H9 (cell line): ENCODE results near the gene HSPB2. TPM values are rescaled to one million over a fixed set of nuclear protein-coding genes. Genes with fewer than 3 reads are reported as not detected.

ENCODE experiments used
- DNase-seq: peaks from one replicate; pipeline ENCODE4 v3.0.0-alpha.2; 2017
- H2AFZ ChIP-seq: one replicate; pipeline ENCODE4 v1.6.1; 2013; ENCODE audit warnings: mild to moderate bottlenecking, low read length, control low read depth, moderate library complexity
- H2AK5ac ChIP-seq: 2 replicates; pipeline ENCODE4 v1.6.1; 2013; ENCODE audit warnings: low read length, control low read depth, mixed read lengths; ENCODE audit not compliant: insufficient read length
- H2BK120ac ChIP-seq: one replicate; pipeline ENCODE4 v1.6.1; 2013; ENCODE audit warnings: low read depth, mild to moderate bottlenecking, low read length, control low read depth, inconsistent platforms; ENCODE audit not compliant: poor library complexity, severe bottlenecking
- H2BK12ac ChIP-seq: 2 replicates; pipeline ENCODE4 v1.6.1; 2013; ENCODE audit warnings: low read length, control low read depth, mixed read lengths, low read depth; ENCODE audit not compliant: insufficient read length
- H2BK15ac ChIP-seq: 2 replicates; pipeline ENCODE4 v1.6.1; 2013; ENCODE audit warnings: low read depth, low read length, control low read depth
- H2BK20ac ChIP-seq: one replicate; pipeline ENCODE4 v1.6.1; 2013; ENCODE audit warnings: low read depth, mild to moderate bottlenecking, low read length, control low read depth, inconsistent platforms; ENCODE audit not compliant: poor library complexity, severe bottlenecking
- H2BK5ac ChIP-seq: 2 replicates; pipeline ENCODE4 v1.6.1; 2013; ENCODE audit warnings: low read length, control low read depth, mixed read lengths; ENCODE audit not compliant: insufficient read length
- H3K14ac ChIP-seq: 2 replicates; pipeline ENCODE4 v1.6.1; 2013; ENCODE audit warnings: low read length, control low read depth; ENCODE audit not compliant: insufficient read depth
- H3K18ac ChIP-seq: 2 replicates; pipeline ENCODE4 v1.6.1; 2013; ENCODE audit warnings: low read depth, mild to moderate bottlenecking, mixed read lengths, low read length, control low read depth; ENCODE audit not compliant: insufficient read length
- H3K23ac ChIP-seq: 2 replicates; pipeline ENCODE4 v1.6.1; 2013; ENCODE audit warnings: low read length, control low read depth, mixed read lengths, low read depth; ENCODE audit not compliant: insufficient read length
- H3K23me2 ChIP-seq: 2 replicates; pipeline ENCODE4 v1.6.1; 2013; ENCODE audit warnings: low read depth, mild to moderate bottlenecking, mixed read lengths, low read length, control low read depth; ENCODE audit not compliant: insufficient read length, poor library complexity, severe bottlenecking
- H3K27ac ChIP-seq: 2 replicates; pipeline ENCODE4 v1.5.1; 2013; ENCODE audit warnings: low read length, control low read depth, mixed read lengths, low read depth; ENCODE audit not compliant: insufficient read length
- H3K27me3 ChIP-seq: 2 replicates; pipeline ENCODE4 v1.6.1; 2013; ENCODE audit warnings: low read length, control low read depth, inconsistent platforms; ENCODE audit not compliant: insufficient read depth
- H3K4ac ChIP-seq: 2 replicates; pipeline ENCODE4 v1.6.1; 2013; ENCODE audit warnings: low read depth, mild to moderate bottlenecking, control low read depth, inconsistent platforms, low read length, moderate library complexity
- H3K4me1 ChIP-seq: 2 replicates; pipeline ENCODE4 v1.6.1; 2013; ENCODE audit warnings: low read length, control low read depth, inconsistent platforms; ENCODE audit not compliant: insufficient read depth
- H3K4me2 ChIP-seq: 2 replicates; pipeline ENCODE4 v1.6.1; 2013; ENCODE audit warnings: low read length, control low read depth, mixed read lengths; ENCODE audit not compliant: insufficient read length, insufficient read depth
- H3K56ac ChIP-seq: 2 replicates; pipeline ENCODE4 v1.6.1; 2013; ENCODE audit warnings: low read depth, mild to moderate bottlenecking, mixed read lengths, low read length, control low read depth; ENCODE audit not compliant: insufficient read length
- H3K79me1 ChIP-seq: 2 replicates; pipeline ENCODE4 v1.6.1; 2013; ENCODE audit warnings: low read depth, mild to moderate bottlenecking, moderate library complexity, low read length, control low read depth, inconsistent platforms; ENCODE audit not compliant: insufficient read depth, poor library complexity, severe bottlenecking
- H3K79me2 ChIP-seq: 2 replicates; pipeline ENCODE4 v1.6.1; 2013; ENCODE audit warnings: low read length, control low read depth, inconsistent platforms; ENCODE audit not compliant: insufficient read depth
- H3K9ac ChIP-seq: 2 replicates; pipeline ENCODE4 v1.6.1; 2013; ENCODE audit warnings: low read length, control low read depth, mixed read lengths; ENCODE audit not compliant: insufficient read length; ENCODE audit errors: extremely low read depth
- H3K9me3 ChIP-seq: one replicate; pipeline ENCODE4 v1.6.1; 2013; ENCODE audit warnings: low read depth, low read length, inconsistent platforms; ENCODE audit not compliant: control insufficient read depth
- H3T11ph ChIP-seq: one replicate; pipeline ENCODE4 v1.6.1; 2013; ENCODE audit warnings: mild to moderate bottlenecking, low read length, control low read depth, inconsistent platforms
- H4K20me1 ChIP-seq: one replicate; pipeline ENCODE4 v1.6.1; 2013; ENCODE audit not compliant: control insufficient read depth, insufficient read length, insufficient read depth
- H4K5ac ChIP-seq: 2 replicates; pipeline ENCODE4 v1.6.1; 2013; ENCODE audit warnings: low read depth, mild to moderate bottlenecking, mixed read lengths, low read length, control low read depth; ENCODE audit not compliant: insufficient read length
- H4K8ac ChIP-seq: replicated peaks from 2 replicates; pipeline ENCODE4 v1.6.1; 2013; ENCODE audit warnings: low read length, control low read depth, mixed read lengths, low read depth; ENCODE audit not compliant: insufficient read length
- H4K91ac ChIP-seq: 2 replicates; pipeline ENCODE4 v1.6.1; 2013; ENCODE audit warnings: low read depth, mild to moderate bottlenecking, moderate library complexity, mixed read lengths, low read length, control low read depth; ENCODE audit not compliant: insufficient read length
- H3K27ac Mint-ChIP-seq, 3 experiments: 2 replicates in 2 of 3; 3 replicates in 1 of 3; pipeline ENCODE4 v1.8.0; 2020 to 2021; ENCODE audit warnings: mixed read lengths in 3 of 3, mild to moderate bottlenecking in 1 of 3, moderate library complexity in 1 of 3
- H3K27me3 Mint-ChIP-seq: 2 replicates; pipeline ENCODE4 v1.8.0; 2021; ENCODE audit warnings: low read depth, mild to moderate bottlenecking, moderate library complexity, mixed read lengths
- H3K36me3 Mint-ChIP-seq, 3 experiments: 2 replicates in 2 of 3; 3 replicates in 1 of 3; pipeline ENCODE4 v1.8.0; 2020 to 2021; ENCODE audit warnings: low read depth in 3 of 3, mixed read lengths in 3 of 3; ENCODE audit not compliant: insufficient read depth in 1 of 3
- H3K4me1 Mint-ChIP-seq, 2 experiments: 2 replicates each; pipeline ENCODE4 v1.8.0; 2020; ENCODE audit warnings: mixed read lengths in 2 of 2
- H3K4me3 Mint-ChIP-seq, 2 experiments: 2 replicates in 1 of 2; 3 replicates in 1 of 2; pipeline ENCODE4 v1.8.0; 2020 to 2021; ENCODE audit warnings: mild to moderate bottlenecking in 2 of 2, mixed read lengths in 2 of 2, moderate library complexity in 1 of 2
- H3K9me3 Mint-ChIP-seq, 2 experiments: 2 replicates in 1 of 2; 3 replicates in 1 of 2; pipeline ENCODE4 v1.8.0; 2020; ENCODE audit warnings: mild to moderate bottlenecking in 2 of 2, mixed read lengths in 2 of 2, moderate library complexity in 1 of 2
- CTCF ChIP-seq: fragments of 200-600 bp; sonication (generic); conservative IDR thresholded peaks from 3 replicates; pipeline ENCODE4 v1.8.0; 2021; ENCODE audit warnings: antibody characterized with exemption, mild to moderate bottlenecking
- WGBS: extraction: QIAGEN DNeasy Blood & Tissue Kit; methylation state at CpG from one replicate; pipeline ENCODE4 v1.1.7; 2013; ENCODE audit warnings: missing lambda C conversion rate, low lambda C conversion rate, mixed read lengths; ENCODE audit not compliant: insufficient read length; ENCODE audit errors: extremely low coverage; 5-methylcytosine and 5-hydroxymethylcytosine counted together
- total RNA-seq: library from RNA; stranded (reverse); gene quantifications from 2 replicates; pipeline ENCODE4 v1.2.1, GENCODE V29; 2021

The HSPB2 gene
- total RNA-seq, 1 experiment from 2014 or later: 0.22 TPM

- H3K27me3 Mint-ChIP-seq: no peaks in the 10 kb centered on the region
- DNase-seq: no peak
- no peak overlapping the region for H4K5ac ChIP-seq
- peak overlapping the region; percentile 14 to 31; a peak in 1 of 5 replicates for H3K4me3 Mint-ChIP-seq
- H4K8ac ChIP-seq: no peak overlapping the region
- no peak overlapping the region for H3K27ac Mint-ChIP-seq
- H3K9me3 ChIP-seq: no peaks in the 10 kb centered on the region
- no peak overlapping the region for H3K14ac ChIP-seq
- no peak overlapping the region for H2AK5ac ChIP-seq
- no peak overlapping the region for H3K18ac ChIP-seq
- no peaks in the 10 kb centered on the region for H3K79me1 ChIP-seq
- no peak overlapping the region for H2BK5ac ChIP-seq
- no peaks in the 10 kb centered on the region for H3K27me3 ChIP-seq
- H2BK15ac ChIP-seq: no peak overlapping the region
- no peaks in the 10 kb centered on the region for H4K20me1 ChIP-seq
- peaks cover 13% of the 10 kb centered on the region in 2 experiments for H3K4me1 Mint-ChIP-seq
- no peak for TF ChIP-seq CTCF
- WGBS: no CpG with 5 or more reads among the region's 1 CpG
- H3K23me2 ChIP-seq: peaks cover 3% of the 10 kb centered on the region
- no peak overlapping the region for H3K4ac ChIP-seq
- no peak overlapping the region for H2BK20ac ChIP-seq
- H2AFZ ChIP-seq: no peak overlapping the region
- H3T11ph ChIP-seq: no peak overlapping the region
- peaks cover 0 to 32% (median 30%) of the 10 kb centered on the region in 3 experiments; a peak in 5 of 7 replicates for H3K36me3 Mint-ChIP-seq
- H3K27ac ChIP-seq: no peak overlapping the region
- H3K4me1 ChIP-seq: no peaks in the 10 kb centered on the region
- no peak overlapping the region for H3K56ac ChIP-seq
- H3K9me3 Mint-ChIP-seq: no peaks in the 10 kb centered on the region
- no peak overlapping the region for H4K91ac ChIP-seq
- H3K4me2 ChIP-seq: peak overlapping the region; percentile 93
- no peak overlapping the region for H2BK12ac ChIP-seq
- H3K23ac ChIP-seq: no peak overlapping the region
- no peaks in the 10 kb centered on the region for H3K79me2 ChIP-seq
- H3K9ac ChIP-seq: no peak overlapping the region
- no peak overlapping the region for H2BK120ac ChIP-seq
These were observed 42.4 kb upstream of the HSPB2 start for GRCh38 chr11:111870113-111870512.
